Measurements from ENCODE around the gene ABCB4.

Gene ABCB4

GRCh38 chr7:87416682-87417587 lies 58.5 kb downstream of the ABCB4 start:
- peak; percentile 37 for DNase-seq

- no peak for DNase-seq
These were observed 60.7 kb downstream of the ABCB4 start for GRCh38 chr7:87414794-87415188.

GRCh38 chr7:87413951-87414793 lies 61.3 kb downstream of the ABCB4 start:
- DNase-seq: no peak

- DNase-seq: no peak
These were observed 62.5 kb downstream of the ABCB4 start for GRCh38 chr7:87413029-87413428.

GRCh38 chr7:87411186-87411585 lies 64.3 kb downstream of the ABCB4 start:
- no peak for DNase-seq

- no peak for DNase-seq
These were observed 70.8 kb downstream of the ABCB4 start for GRCh38 chr7:87404674-87405073.

GRCh38 chr7:87398446-87398845 lies 77.0 kb downstream of the ABCB4 start:
- DNase-seq: no peak

GRCh38 chr7:87395442-87396020 lies 79.9 kb downstream of the ABCB4 start:
- no peak for DNase-seq

- DNase-seq: no peak
These were observed 84.3 kb downstream of the ABCB4 start for GRCh38 chr7:87391020-87391701.

- no peak for DNase-seq
These were observed 94.6 kb downstream of the ABCB4 start for GRCh38 chr7:87380905-87381304.

GRCh38 chr7:87375662-87376435 lies 99.6 kb downstream of the ABCB4 start:
- DNase-seq: no peak

- DNase-seq: no peak
These were observed 104.8 kb downstream of the ABCB4 start for GRCh38 chr7:87370660-87371180.

- DNase-seq: peak; percentile 2
These were observed 106.3 kb downstream of the ABCB4 start for GRCh38 chr7:87369216-87369615.

- DNase-seq: no peak
These were observed 111.2 kb downstream of the ABCB4 start for GRCh38 chr7:87364246-87364645.

- DNase-seq: no peak
These were observed 112.1 kb downstream of the ABCB4 start for GRCh38 chr7:87363342-87363741.

- DNase-seq: no peak
These were observed 114.2 kb downstream of the ABCB4 start for GRCh38 chr7:87361320-87361719.

GRCh38 chr7:87359366-87359765 lies 116.1 kb downstream of the ABCB4 start:
- no peak for DNase-seq

- DNase-seq: no peak
These were observed 119.0 kb downstream of the ABCB4 start for GRCh38 chr7:87356448-87356847.

- no peak for DNase-seq
These were observed 120.7 kb downstream of the ABCB4 start for GRCh38 chr7:87354749-87355148.
